OCI-LY3 (cell line): ENCODE data around the gene XRCC5.
A peak's percentile ranks its signal among the peaks of the same experiment; 100 is the strongest.

ENCODE experiments used
- H2AFZ ChIP-seq: fragments of 200-600, 300-600 bp; shearing (Covaris generic); 2 replicates; pipeline ENCODE4 v1.6.0; 2014; ENCODE audit warnings: antibody characterized with exemption, low read depth, low read length
- H3K27ac ChIP-seq: fragments of 200-600, 300-600 bp; sonication (generic); 2 replicates; pipeline ENCODE4 v1.5.1; 2014; ENCODE audit warnings: mild to moderate bottlenecking, low read length, moderate library complexity, mixed read lengths
- H3K27me3 ChIP-seq: fragments of 200-600, 300-600 bp; sonication (generic); 2 replicates; pipeline ENCODE4 v1.6.1; 2014; ENCODE audit warnings: low read depth, low read length, mixed read lengths
- H3K36me3 ChIP-seq: fragments of 200-600, 300-600 bp; sonication (generic); replicated peaks from 2 replicates; pipeline ENCODE3; 2014; ENCODE audit warnings: low read depth, low read length, mixed read lengths
- H3K4me1 ChIP-seq: fragments of 300-600, 200-600 bp; sonication (generic); 2 replicates; pipeline ENCODE4 v1.6.1; 2014; ENCODE audit warnings: low read length, mixed read lengths
- H3K4me2 ChIP-seq: fragments of 200-600, 300-600 bp; sonication (generic); 2 replicates; pipeline ENCODE4 v1.6.1; 2014; ENCODE audit warnings: low read length, mixed read lengths
- H3K4me3 ChIP-seq: fragments of 300-600, 200-600 bp; sonication (generic); 2 replicates; pipeline ENCODE4 v1.5.1; 2014; ENCODE audit warnings: antibody characterized with exemption, mild to moderate bottlenecking, low read length, moderate library complexity
- H3K79me2 ChIP-seq: fragments of 300-600, 200-600 bp; shearing (Covaris generic); 2 replicates; pipeline ENCODE4 v1.6.1; 2014; ENCODE audit warnings: mild to moderate bottlenecking, low read length, mixed read lengths
- H3K9ac ChIP-seq: fragments of 300-600, 200-600 bp; shearing (Covaris generic); 2 replicates; pipeline ENCODE4 v1.6.0; 2014; ENCODE audit warnings: mild to moderate bottlenecking, low read length, moderate library complexity
- H3K9me3 ChIP-seq: fragments of 200-600, 300-600 bp; shearing (Covaris generic); 2 replicates; pipeline ENCODE4 v1.6.1; 2014; ENCODE audit warnings: low read length, mixed read lengths; ENCODE audit not compliant: insufficient read depth
- H4K20me1 ChIP-seq: fragments of 200-600, 300-600 bp; sonication (generic); 2 replicates; pipeline ENCODE4 v1.6.1; 2016; ENCODE audit warnings: low read length, mixed read lengths; ENCODE audit not compliant: insufficient read depth
- EZH2phosphoT487 ChIP-seq: fragments of 200-600 bp; shearing (Covaris generic); IDR thresholded peaks from 2 replicates; pipeline ENCODE4 v1.6.1; 2018; ENCODE audit warnings: antibody characterized with exemption, mixed run types, low read depth
- TF ChIP-seq, protein P1 (sequence below): fragments of 200-600, 300-600 bp; sonication (generic); IDR thresholded peaks from 2 replicates; pipeline ENCODE4 v1.5.1; 2014; ENCODE audit warnings: antibody characterized with exemption, low read length, low read depth

The XRCC5 gene

DNA sequence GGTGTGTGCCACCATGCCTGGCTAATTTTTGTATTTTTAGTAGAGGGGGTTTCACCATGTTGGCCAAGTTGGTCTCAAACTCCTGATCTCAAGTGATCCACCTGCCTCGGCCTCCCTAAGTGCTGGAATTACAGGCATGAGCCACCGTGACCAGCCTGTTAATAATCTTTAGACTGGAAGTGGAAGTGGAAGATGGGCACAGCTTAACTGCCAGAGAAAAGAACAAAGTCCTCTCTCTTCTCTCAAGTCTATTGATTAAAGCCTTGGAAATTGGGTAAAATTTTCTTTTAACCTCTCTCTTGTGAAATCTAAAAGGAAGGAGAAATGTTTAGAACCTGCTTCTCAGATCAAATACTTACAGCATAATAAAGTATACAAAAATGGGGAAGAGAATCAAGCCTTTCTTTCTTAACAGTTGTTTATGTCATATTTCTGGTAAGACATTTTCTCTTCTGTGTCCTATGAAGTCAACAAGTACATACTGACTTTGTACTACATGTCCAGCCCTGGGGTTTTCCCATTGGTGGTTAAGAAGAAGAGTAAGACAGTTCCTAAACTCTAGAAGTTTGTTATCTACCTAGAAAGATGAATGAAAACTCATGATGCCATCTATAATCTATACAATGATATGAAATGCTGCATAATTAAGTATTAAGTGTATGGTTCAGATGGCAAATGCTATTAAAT lies 22.8 kb upstream of the XRCC5 start:
- TF ChIP-seq, protein P1, sequence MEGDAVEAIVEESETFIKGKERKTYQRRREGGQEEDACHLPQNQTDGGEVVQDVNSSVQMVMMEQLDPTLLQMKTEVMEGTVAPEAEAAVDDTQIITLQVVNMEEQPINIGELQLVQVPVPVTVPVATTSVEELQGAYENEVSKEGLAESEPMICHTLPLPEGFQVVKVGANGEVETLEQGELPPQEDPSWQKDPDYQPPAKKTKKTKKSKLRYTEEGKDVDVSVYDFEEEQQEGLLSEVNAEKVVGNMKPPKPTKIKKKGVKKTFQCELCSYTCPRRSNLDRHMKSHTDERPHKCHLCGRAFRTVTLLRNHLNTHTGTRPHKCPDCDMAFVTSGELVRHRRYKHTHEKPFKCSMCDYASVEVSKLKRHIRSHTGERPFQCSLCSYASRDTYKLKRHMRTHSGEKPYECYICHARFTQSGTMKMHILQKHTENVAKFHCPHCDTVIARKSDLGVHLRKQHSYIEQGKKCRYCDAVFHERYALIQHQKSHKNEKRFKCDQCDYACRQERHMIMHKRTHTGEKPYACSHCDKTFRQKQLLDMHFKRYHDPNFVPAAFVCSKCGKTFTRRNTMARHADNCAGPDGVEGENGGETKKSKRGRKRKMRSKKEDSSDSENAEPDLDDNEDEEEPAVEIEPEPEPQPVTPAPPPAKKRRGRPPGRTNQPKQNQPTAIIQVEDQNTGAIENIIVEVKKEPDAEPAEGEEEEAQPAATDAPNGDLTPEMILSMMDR, result no peak
- TF ChIP-seq EZH2phosphoT487, result no peak
- H3K27me3 ChIP-seq, result no peaks in the 10 kb centered on the region
- no peak overlapping the region for H3K9ac ChIP-seq
- H3K4me3 ChIP-seq, result no peak overlapping the region
- no peak overlapping the region for H2AFZ ChIP-seq
- H3K9me3 ChIP-seq, result no peaks in the 10 kb centered on the region
- no peaks in the 10 kb centered on the region for H4K20me1 ChIP-seq
- no peaks in the 10 kb centered on the region for H3K36me3 ChIP-seq
- H3K79me2 ChIP-seq, result no peaks in the 10 kb centered on the region
- H3K4me1 ChIP-seq, result peaks cover 11% of the 10 kb centered on the region; the same call in 1 of the 2 replicates
- no peak overlapping the region for H3K27ac ChIP-seq
- no peak overlapping the region for H3K4me2 ChIP-seq

DNA sequence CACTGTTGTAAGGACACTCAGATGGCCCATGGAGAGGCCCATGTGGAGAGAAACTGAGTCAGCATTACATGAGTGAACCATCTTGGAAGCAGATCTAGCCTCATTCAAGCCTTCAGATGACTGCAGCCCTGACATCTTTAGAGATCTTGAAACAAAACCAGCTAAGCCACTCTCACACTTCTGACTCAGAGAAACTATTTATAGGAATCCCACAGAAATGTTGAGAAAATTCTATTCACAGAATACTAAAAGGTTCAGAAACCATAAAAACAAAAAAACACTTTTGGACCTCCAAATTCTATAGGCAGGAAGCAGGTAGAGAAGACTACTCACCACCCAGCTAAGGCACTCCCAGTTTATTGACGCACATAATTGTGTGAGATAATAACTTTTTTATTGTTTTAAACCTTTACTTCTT lies 18.8 kb upstream of the XRCC5 start:
- H2AFZ ChIP-seq, result no peak overlapping the region
- no peak for TF ChIP-seq EZH2phosphoT487
- TF ChIP-seq, protein P1, result no peak
- no peak overlapping the region for H3K9ac ChIP-seq
- H3K36me3 ChIP-seq, result no peaks in the 10 kb centered on the region
- no peaks in the 10 kb centered on the region for H3K79me2 ChIP-seq
- no peaks in the 10 kb centered on the region for H3K27me3 ChIP-seq
- no peak overlapping the region for H3K27ac ChIP-seq
- no peak overlapping the region for H3K4me3 ChIP-seq
- H4K20me1 ChIP-seq, result no peaks in the 10 kb centered on the region
- H3K4me2 ChIP-seq, result no peak overlapping the region
- no peaks in the 10 kb centered on the region for H3K9me3 ChIP-seq
- H3K4me1 ChIP-seq, result peaks cover 5% of the 10 kb centered on the region

DNA sequence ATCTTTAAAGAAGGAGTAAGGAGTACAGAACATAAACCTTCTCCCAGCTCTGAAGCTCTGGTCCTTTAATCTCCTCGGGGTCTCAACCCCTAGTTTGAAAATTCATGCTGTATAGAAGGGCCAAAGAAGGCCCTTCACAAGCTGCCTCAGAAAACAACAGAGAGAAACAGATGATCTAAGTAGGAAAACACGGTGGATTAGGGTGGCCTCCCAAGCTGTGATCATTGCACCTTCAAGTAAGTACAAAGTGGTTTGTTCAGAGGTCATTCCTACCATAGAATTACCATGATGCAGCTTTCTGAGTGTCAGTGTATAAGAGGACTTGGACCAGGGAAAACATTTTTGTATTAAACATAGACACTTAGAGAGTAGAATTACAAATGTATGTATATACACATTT lies 16.5 kb upstream of the XRCC5 start:
- Histone ChIP-seq H3K4me1 (peaks cover 5% of the 10 kb centered on the region), H3K79me2 (no peaks in the 10 kb centered on the region), H3K9me3 (no peaks in the 10 kb centered on the region), H2AFZ (0 out of 2 replicates have a peak overlapping the region, but pooled peaks have one; percentile 70), H3K27ac (no peak overlapping the region), H4K20me1 (no peaks in the 10 kb centered on the region), H3K4me2 (peak overlapping the region; percentile 30), H3K27me3 (no peaks in the 10 kb centered on the region), H3K4me3 (no peak overlapping the region), H3K9ac (no peak overlapping the region), H3K36me3 (no peaks in the 10 kb centered on the region)
- TF ChIP-seq, protein P1, result no peak
- no peak for TF ChIP-seq EZH2phosphoT487

DNA sequence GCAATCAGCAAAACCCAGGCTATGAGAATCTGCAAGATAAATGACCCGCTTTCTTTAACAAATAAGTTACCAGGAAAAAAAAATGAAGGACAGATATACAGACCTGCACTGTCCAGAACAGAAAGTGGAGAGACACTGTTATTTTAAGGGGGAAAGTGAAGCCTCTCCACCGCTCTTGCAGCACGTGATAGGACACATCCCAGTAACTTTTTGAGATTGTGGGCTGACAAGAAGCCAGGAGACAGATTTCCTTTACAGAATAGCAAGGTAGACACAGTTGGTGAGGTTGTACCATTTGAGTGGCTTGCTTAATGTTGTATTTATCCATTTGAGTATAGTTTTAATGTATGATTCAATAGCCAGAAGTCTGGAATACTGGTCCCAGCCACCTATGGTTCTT lies 14.4 kb upstream of the XRCC5 start:
- Histone ChIP-seq H3K36me3 (no peaks in the 10 kb centered on the region), H4K20me1 (no peaks in the 10 kb centered on the region), H2AFZ (no peak overlapping the region), H3K27me3 (no peaks in the 10 kb centered on the region), H3K4me2 (no peak overlapping the region), H3K4me1 (peaks cover 5% of the 10 kb centered on the region), H3K27ac (no peak overlapping the region), H3K79me2 (no peaks in the 10 kb centered on the region), H3K9me3 (no peaks in the 10 kb centered on the region), H3K4me3 (no peak overlapping the region), H3K9ac (no peak overlapping the region)
- TF ChIP-seq, protein P1, result no peak
- no peak for TF ChIP-seq EZH2phosphoT487
